ENCODE results near the gene TIAM1.

Gene TIAM1

DNA sequence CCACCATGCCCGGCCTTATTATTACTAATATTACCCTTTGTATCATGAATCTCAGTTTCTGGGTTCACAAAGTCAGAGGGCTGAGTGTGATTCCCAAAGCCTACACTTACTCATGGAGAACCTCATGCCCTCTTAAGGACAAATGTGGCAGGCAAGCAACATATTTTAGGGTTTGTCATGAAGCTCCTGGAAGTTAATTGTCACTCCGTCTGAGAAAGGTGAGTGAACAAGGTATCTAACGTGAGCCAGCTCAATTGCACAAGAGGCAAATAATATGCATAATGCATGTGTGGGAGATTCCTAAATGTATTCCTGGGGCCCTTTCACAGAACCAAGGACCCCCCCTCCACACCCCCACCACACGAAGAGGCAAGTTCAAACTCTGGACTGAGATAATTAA is 10.1 kb upstream of the TIAM1 start:
- H3K4me3 ChIP-seq (ENCODE audit: low read depth, low read length) = no peak overlapping the region
- TF ChIP-seq, protein P1, sequence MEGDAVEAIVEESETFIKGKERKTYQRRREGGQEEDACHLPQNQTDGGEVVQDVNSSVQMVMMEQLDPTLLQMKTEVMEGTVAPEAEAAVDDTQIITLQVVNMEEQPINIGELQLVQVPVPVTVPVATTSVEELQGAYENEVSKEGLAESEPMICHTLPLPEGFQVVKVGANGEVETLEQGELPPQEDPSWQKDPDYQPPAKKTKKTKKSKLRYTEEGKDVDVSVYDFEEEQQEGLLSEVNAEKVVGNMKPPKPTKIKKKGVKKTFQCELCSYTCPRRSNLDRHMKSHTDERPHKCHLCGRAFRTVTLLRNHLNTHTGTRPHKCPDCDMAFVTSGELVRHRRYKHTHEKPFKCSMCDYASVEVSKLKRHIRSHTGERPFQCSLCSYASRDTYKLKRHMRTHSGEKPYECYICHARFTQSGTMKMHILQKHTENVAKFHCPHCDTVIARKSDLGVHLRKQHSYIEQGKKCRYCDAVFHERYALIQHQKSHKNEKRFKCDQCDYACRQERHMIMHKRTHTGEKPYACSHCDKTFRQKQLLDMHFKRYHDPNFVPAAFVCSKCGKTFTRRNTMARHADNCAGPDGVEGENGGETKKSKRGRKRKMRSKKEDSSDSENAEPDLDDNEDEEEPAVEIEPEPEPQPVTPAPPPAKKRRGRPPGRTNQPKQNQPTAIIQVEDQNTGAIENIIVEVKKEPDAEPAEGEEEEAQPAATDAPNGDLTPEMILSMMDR (IDR thresholded peaks at IDR 0.05; ENCODE audit: low read depth, low read length) = no peak

DNA sequence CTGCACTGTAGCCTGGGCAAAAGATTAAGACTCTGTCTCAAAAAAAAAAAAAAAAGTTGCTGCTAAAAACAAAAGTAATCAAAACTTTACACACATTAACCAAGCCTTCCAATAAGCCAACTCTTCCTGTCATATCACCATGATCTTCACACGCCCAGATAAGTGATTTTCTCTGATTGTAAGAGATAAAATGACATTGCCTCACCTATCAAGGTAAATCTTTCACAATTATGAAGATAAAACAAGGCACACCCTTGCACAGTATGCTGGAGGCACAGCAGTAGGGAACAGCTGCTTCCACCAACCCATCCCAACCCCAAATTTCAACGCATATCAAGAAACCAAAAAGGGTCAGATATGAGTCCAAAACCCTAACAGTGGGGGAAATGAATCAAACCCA is 8.8 kb upstream of the TIAM1 start:
- H3K4me3 ChIP-seq (ENCODE audit: low read depth, low read length) = no peak overlapping the region
- TF ChIP-seq, protein P1 (IDR thresholded peaks at IDR 0.05; ENCODE audit: low read depth, low read length) = no peak

DNA sequence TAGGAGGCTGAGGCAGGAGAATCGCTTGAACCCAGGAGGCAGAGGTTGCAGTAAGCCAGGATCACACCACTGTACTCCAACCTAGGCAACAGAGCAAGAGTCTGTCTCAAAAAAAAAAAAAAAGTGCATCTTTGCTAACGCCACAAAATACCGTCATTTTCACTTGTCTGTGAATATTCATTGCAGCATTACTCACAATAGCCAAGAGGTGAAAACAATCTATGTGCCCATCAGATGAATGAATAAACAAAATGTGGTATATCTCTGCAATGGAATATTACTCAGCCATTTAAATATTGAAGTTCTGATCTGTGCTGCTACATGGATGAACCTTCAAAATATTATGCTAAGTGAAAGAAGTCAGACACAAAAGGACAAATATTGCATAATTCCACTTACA is 7.9 kb upstream of the TIAM1 start:
- H3K4me3 ChIP-seq (ENCODE audit: low read depth, low read length) = no peak overlapping the region
- TF ChIP-seq, protein P1 (IDR thresholded peaks at IDR 0.05; ENCODE audit: low read depth, low read length) = no peak

DNA sequence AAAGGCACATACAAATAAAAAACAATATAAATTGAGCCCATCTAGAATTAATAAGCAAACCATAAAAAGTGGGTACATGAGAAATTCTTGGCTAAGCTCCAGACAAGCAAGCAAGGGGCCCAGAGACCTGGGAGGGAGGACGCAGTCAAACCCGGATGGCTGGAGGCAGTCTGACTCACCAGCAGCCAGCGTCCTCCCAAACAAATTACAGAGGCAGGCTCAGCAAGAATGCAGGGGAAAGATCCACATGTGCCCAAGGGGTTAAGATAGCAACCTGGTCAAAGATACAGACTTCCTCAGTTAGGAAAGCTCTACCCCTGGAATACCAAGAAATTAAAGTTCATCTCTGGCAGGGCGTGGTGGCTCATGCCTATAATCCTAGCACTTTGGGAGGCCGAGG is 7.4 kb upstream of the TIAM1 start:
- no peak overlapping the region for H3K4me3 ChIP-seq (ENCODE audit: low read depth, low read length)
- TF ChIP-seq, protein P1 (IDR thresholded peaks at IDR 0.05; ENCODE audit: low read depth, low read length) = no peak

DNA sequence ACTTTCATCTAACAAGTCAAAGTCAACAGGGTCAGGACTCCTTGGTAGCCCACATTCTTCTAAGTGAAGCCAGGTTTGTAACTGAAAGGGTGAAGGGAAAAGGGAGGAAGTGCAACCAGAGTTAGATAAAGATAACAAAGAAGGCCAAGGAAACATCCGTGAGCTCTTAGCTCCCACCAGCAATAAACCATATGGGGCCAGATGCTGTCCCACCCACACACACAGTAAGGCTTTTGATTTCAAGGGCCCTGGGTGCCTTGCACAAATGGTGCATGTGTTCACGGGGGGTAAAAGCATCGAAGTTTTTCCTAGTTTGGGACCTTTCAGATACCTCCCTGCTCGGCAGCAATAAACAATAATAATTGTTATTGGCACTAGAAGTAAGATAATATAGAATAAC is 5.1 kb upstream of the TIAM1 start:
- TF ChIP-seq, protein P1 (IDR thresholded peaks at IDR 0.05; ENCODE audit: low read depth, low read length) = no peak
- no peak overlapping the region for H3K4me3 ChIP-seq (ENCODE audit: low read depth, low read length)

DNA sequence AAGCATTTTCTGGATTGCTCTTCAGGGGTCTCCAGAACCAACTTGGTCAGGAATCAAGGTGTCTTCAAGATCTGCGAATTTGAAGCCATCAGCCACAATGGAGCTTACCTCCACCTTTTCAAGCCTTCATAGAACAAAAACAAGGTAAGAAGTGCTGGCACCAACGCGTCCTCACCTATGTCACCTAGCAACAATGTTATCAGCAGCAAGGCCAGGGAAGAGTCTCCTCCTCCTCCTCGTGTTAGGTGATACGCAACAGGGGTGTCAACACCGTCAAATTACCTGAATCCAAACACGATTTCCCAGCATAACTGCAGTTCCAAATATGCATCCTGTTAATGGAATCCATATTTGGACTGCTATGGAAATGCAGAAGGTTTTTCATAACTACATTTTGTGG is 4.1 kb upstream of the TIAM1 start:
- H3K4me3 ChIP-seq (ENCODE audit: low read depth, low read length) = no peak overlapping the region
- TF ChIP-seq, protein P1 (IDR thresholded peaks at IDR 0.05; ENCODE audit: low read depth, low read length) = no peak

DNA sequence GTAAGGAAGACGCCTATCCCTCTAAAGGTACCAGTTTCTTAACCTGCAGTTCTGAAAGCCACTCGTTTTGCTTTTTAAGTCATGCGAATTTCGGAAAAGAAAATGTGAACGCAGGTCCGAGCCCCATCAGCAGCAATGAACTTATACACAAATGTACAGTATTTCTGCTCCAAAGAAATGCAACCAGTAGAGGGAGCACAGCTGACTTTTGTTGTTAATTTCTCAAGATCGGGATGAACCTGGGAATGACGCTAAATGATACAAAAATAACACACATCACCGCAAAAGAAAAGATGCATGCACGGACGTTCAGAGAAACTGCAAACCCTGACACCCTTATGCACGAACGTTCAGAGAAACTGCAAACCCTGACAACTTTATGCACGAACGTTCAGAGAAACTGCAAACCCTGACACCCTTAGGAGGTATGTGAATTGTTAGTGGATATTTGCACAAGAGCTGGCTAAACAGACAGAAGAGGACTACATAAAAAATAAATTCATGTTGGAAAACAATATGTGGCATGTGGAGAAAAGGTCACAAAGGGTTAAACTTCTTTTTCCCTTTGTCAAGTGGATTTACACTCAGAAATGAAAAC is 3.5 kb upstream of the TIAM1 start:
- TF ChIP-seq, protein P1 (IDR thresholded peaks at IDR 0.05; ENCODE audit: low read depth, low read length) = peak; percentile 39; the same call in 1 of the 2 replicates
- H3K4me3 ChIP-seq (ENCODE audit: low read depth, low read length) = no peak overlapping the region

Measured in WI38 (cell line).